MM.1S (cell line): ENCODE data around the gene SEL1L3.

Experiments used
- CTCF ChIP-seq: fragments of 300-600 bp; sonication (generic); IDR thresholded peaks from 2 replicates; pipeline ENCODE4 v1.5.1; 2016; ENCODE audit warnings: antibody characterized with exemption, low read length, mixed read lengths
- EZH2 ChIP-seq: fragments of 300-600 bp; sonication (generic); optimal IDR thresholded peaks from 2 replicates; pipeline ENCODE3; 2017; ENCODE audit warnings: low read depth, mild to moderate bottlenecking, antibody characterized with exemption, low read length, mixed read lengths
- EZH2phosphoT487 ChIP-seq: fragments of 300-600 bp; sonication (generic); IDR thresholded peaks from 2 replicates; pipeline ENCODE4 v1.6.1; 2018; ENCODE audit warnings: antibody characterized with exemption, low read length

- TF ChIP-seq EZH2phosphoT487 (no peak), CTCF (no peak), EZH2 (no peak)
Observed at GRCh38 chr4:25795566-25796454, 67.0 kb downstream of the SEL1L3 start.
